Adrenal gland (tissue), 12 donors: ENCODE data around the gene CKAP4. TPM values are rescaled to one million over a fixed set of nuclear protein-coding genes. Genes with fewer than 3 reads are reported as not detected.

ENCODE experiments used
- DNase-seq, 7 donors: peaks; one replicate each; pipeline ENCODE4 v3.0.0-alpha.2; 2019 to 2020
- H3K27ac ChIP-seq, 5 donors: fragments of 200-600 bp; sonication (generic) in 4 of 5; 1 replicate in 3 of 5; 2 replicates in 2 of 5; pipeline versions ENCODE4 v1.5.1 to v1.8.0; 2016 to 2020; ENCODE audit warnings: mild to moderate bottlenecking in 1 of 5
- H3K27me3 ChIP-seq: fragments of 200-600 bp; 2 replicates; pipeline ENCODE4 v1.8.0; 2021
- H3K36me3 ChIP-seq, 2 donors: fragments of 200-600 bp; replicated peaks in 1 of 2; 1 replicate in 1 of 2; 2 replicates in 1 of 2; pipeline versions ENCODE4 v1.5.1 to v1.8.0; 2018 to 2022
- H3K4me1 ChIP-seq, 2 donors: fragments of 200-600 bp; replicated peaks in 1 of 2; 1 replicate in 1 of 2; 2 replicates in 1 of 2; pipeline versions ENCODE4 v1.5.1 to v1.8.0; 2018 to 2021
- H3K4me3 ChIP-seq, 4 donors: fragments of 200-600 bp; sonication (generic) in 3 of 4; one replicate each; pipeline ENCODE4 v1.5.1; 2016 to 2018
- H3K9me3 ChIP-seq, 3 donors: fragments of 200-600 bp; sonication (generic) in 1 of 3; replicated peaks in 1 of 3; 1 replicate in 2 of 3; 2 replicates in 1 of 3; pipeline versions ENCODE4 v1.5.1 to v1.8.0; 2016 to 2021
- CTCF ChIP-seq, 6 experiments: fragments of 450-650 bp in 4 of 6; fragments of 200-600 bp in 2 of 6; sonication (generic) in 1 of 6; IDR thresholded peaks; 1 replicate in 5 of 6; 2 replicates in 1 of 6; pipeline versions ENCODE4 v1.5.1 to v1.8.0; 2016 to 2021; ENCODE audit warnings: antibody characterized with exemption in 6 of 6, mild to moderate bottlenecking in 2 of 6, moderate library complexity in 1 of 6
- POLR2A ChIP-seq, 2 donors: fragments of 450-650 bp; IDR thresholded peaks; one replicate each; pipeline ENCODE4 v1.6.1; 2017; ENCODE audit warnings: antibody characterized with exemption in 2 of 2, mild to moderate bottlenecking in 2 of 2, moderate library complexity in 1 of 2
- WGBS, 4 donors: extraction: QIAGEN DNeasy Blood & Tissue Kit in 2 of 4; methylation state at CpG; one replicate each; pipeline versions ENCODE4 v1.1.5 to v1.1.7; 2013 to 2017; 5-methylcytosine and 5-hydroxymethylcytosine counted together
- intact Hi-C, 2 donors: fragments of 100-400 bp; cut with DNase I; formaldehyde crosslinking; loops; one replicate each; pipeline versions ENCODE4 v1.14.1 to v1.15.0; 2022 to 2023
- polyA plus RNA-seq, 3 donors: library from polyadenylated mRNA; stranded (reverse); fragments of 200-250 nt in 2 of 3; fragments of 350-450 nt in 1 of 3; fragmentation: Illumina TruSeq in 1 of 3; extraction: RNeasy Lipid Tissue Mini Kit (QIAGEN cat#74804) in 1 of 3; gene quantifications; one replicate each; pipeline ENCODE4 v1.2.3, GENCODE V29; 2013 to 2014
- total RNA-seq, 9 donors: library from RNA; depleted of rRNA in 4 of 9; stranded (reverse); fragments of >200 nt in 4 of 9; fragments of 120-200 nt in 1 of 9; fragmentation: NEBNext Ultra II Directional in 1 of 9; extraction: Animal tissue kit (Norgen Biotek cat#: 25700) in 1 of 9; gene quantifications; one replicate each; pipeline versions ENCODE4 v1.1.0 to v1.2.4, GENCODE V29; 2013 to 2023
- donor health status: healthy with polysubstance abuse.
- donor health status: Bipolar disorder and iron deficiency.
- donor health status: DM: yes; HTN: yes; CAD: no.
- donor health status: DM: no; HTN: no; CAD: no.
- donor health status: DM: no; HTN: no; CAD: no.
- donor health status: DM: yes; HTN: yes; CAD: no.

The CKAP4 gene
- total and polyA plus RNA-seq, 12 donors = 11.0 to 101 (median 84.7) TPM

- H3K27me3 ChIP-seq = no peaks in the 10 kb centered on the region
- intact Hi-C loops = no loop called here
- H3K9me3 ChIP-seq = no peaks in the 10 kb centered on the region
- H3K36me3 ChIP-seq = peaks cover 0 to 3% of the 10 kb centered on the region in 2 donors
- DNase-seq = peak in 6 of 7 donors; percentile 58 to 70 (median 66)
- H3K4me1 ChIP-seq = peaks cover 29 to 55% of the 10 kb centered on the region in 2 donors
- TF ChIP-seq POLR2A (IDR thresholded peaks at IDR 0.05) (peak in 1 of 2 donors; percentile 32), CTCF (IDR thresholded peaks at IDR 0.05) (no peak)
- H3K4me3 ChIP-seq = peak overlapping the region in 1 of 4 donors; percentile 99
- peak overlapping the region in 4 of 5 donors; percentile 74 to 100 (median 98) for H3K27ac ChIP-seq
- WGBS, 4 donors = 35 to 65% (median 51%) methylated on average over 12 of the region's 12 CpGs
These were observed 2.1 kb downstream of the CKAP4 start for GRCh38 chr12:106245767-106246166.

- no peaks in the 10 kb centered on the region for H3K9me3 ChIP-seq
- H3K27ac ChIP-seq = no peak overlapping the region
- H3K4me3 ChIP-seq = no peak overlapping the region
- intact Hi-C loops = no loop called here
- no peaks in the 10 kb centered on the region for H3K27me3 ChIP-seq
- peaks cover 29 to 39% of the 10 kb centered on the region in 2 donors for H3K4me1 ChIP-seq
- TF ChIP-seq CTCF (IDR thresholded peaks at IDR 0.05) = no peak
- no peak for TF ChIP-seq POLR2A (IDR thresholded peaks at IDR 0.05)
- H3K36me3 ChIP-seq = peaks cover 0 to 24% of the 10 kb centered on the region in 2 donors
- no peak for DNase-seq
These were observed 4.2 kb downstream of the CKAP4 start for GRCh38 chr12:106243620-106244019.

- TF ChIP-seq POLR2A (IDR thresholded peaks at IDR 0.05) (no peak), CTCF (IDR thresholded peaks at IDR 0.05) (no peak)
- no peaks in the 10 kb centered on the region for H3K9me3 ChIP-seq
- H3K4me1 ChIP-seq = peaks cover 19 to 25% of the 10 kb centered on the region in 2 donors
- H3K36me3 ChIP-seq = peaks cover 0 to 27% of the 10 kb centered on the region in 2 donors
- H3K27me3 ChIP-seq = no peaks in the 10 kb centered on the region
- no peak overlapping the region for H3K4me3 ChIP-seq
- DNase-seq = no peak
- intact Hi-C loops = no loop called here
- H3K27ac ChIP-seq = no peak overlapping the region
These were observed 7.0 kb downstream of the CKAP4 start for GRCh38 chr12:106240821-106241220.

- no peaks in the 10 kb centered on the region for H3K9me3 ChIP-seq
- no peak for TF ChIP-seq POLR2A (IDR thresholded peaks at IDR 0.05)
- no peak for TF ChIP-seq CTCF (IDR thresholded peaks at IDR 0.05)
- no peak overlapping the region for H3K27ac ChIP-seq
- 93 to 96% (median 94%) methylated on average over 12 of the region's 12 CpGs for WGBS, 4 donors
- H3K27me3 ChIP-seq = no peaks in the 10 kb centered on the region
- H3K4me3 ChIP-seq = no peak overlapping the region
- intact Hi-C loops = loop anchor here in 1 of 2 donors (10.0 kb wide), 1 partner anchor 105 kb away; no protein-coding TSS in a partner anchor
- peaks cover 13 to 17% of the 10 kb centered on the region in 2 donors for H3K4me1 ChIP-seq
- DNase-seq = no peak
- H3K36me3 ChIP-seq = peaks cover 0 to 27% of the 10 kb centered on the region in 2 donors
These were observed 7.9 kb downstream of the CKAP4 start for GRCh38 chr12:106239951-106240335.
